KOPT-K1 (cell line): ENCODE measurements around the gene GHDC.
"Not testable (repeated sequence)": the region's sequence is repeated elsewhere in the genome, so short reads cannot be mapped to it uniquely, and the experiment has no call there.

Source experiments
- H3K27ac ChIP-seq: fragments of 200-600 bp; sonication (generic); 2 replicates; pipeline ENCODE4 v1.5.1; 2016; ENCODE audit warnings: antibody characterized with exemption, mild to moderate bottlenecking, low read depth, low read length; ENCODE audit not compliant: poor library complexity, severe bottlenecking
- H3K36me3 ChIP-seq: fragments of 200-600 bp; sonication (generic); 2 replicates; pipeline ENCODE4 v1.5.1; 2017; ENCODE audit warnings: antibody characterized with exemption, mild to moderate bottlenecking, low read length, moderate library complexity; ENCODE audit not compliant: insufficient read depth
- H3K9me3 ChIP-seq: fragments of 200-600 bp; sonication (generic); 2 replicates; pipeline ENCODE4 v1.5.1; 2017; ENCODE audit warnings: antibody characterized with exemption, low read length, mild to moderate bottlenecking; ENCODE audit not compliant: insufficient read depth, poor library complexity, severe bottlenecking

GHDC gene

DNA sequence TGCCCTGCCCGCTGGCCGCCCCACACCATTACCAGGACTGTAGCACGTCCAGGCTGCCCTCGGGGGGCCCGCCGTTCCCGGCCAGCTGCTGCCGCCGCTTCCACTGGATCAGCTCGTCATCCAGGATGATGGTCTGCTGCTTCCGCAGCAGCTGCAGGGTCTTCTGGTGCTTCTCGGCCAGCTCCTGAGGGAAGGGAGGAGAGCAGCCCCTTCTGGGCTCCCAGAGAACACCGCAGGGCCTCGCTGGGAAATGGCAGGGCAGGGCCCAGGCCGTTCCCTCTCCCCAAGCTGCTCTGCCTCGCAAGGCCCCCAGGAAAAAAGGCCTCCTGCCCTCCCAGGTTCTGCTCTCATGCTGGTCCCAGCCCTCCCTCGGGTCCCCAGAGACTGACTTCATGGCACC is 25.0 kb upstream of the GHDC start:
- H3K36me3 ChIP-seq: peaks cover 82% of the 10 kb centered on the region
- not testable (repeated sequence) for H3K9me3 ChIP-seq

DNA sequence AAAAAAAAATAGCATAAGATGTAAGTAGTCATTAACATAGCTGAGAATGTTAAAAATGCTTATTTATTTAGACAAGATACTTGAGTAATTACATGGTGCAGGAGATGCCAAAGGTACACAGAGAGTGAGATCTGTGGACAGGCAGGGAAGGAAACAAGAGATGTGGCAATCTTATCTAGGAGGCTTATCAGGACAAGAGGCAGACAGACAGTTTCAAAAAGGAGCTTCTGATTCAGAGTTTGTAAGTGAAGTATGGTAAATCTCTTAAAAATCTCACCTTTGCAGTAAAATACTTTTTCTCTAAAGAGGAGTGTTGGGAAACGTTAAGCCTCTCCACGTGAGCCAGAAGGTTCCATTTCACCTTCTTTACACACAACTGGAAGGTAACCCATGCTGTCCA is 19.9 kb upstream of the GHDC start:
- Histone ChIP-seq H3K9me3 (no peaks in the 10 kb centered on the region), H3K27ac (no peak overlapping the region), H3K36me3 (peaks cover 94% of the 10 kb centered on the region)

More for the DNA sequence above, 25.0 kb upstream of the GHDC start:
- H3K27ac ChIP-seq: not testable (repeated sequence)

- H3K36me3 ChIP-seq: peaks cover 99% of the 10 kb centered on the region
- H3K27ac ChIP-seq: no peak overlapping the region
- H3K9me3 ChIP-seq: no peaks in the 10 kb centered on the region
Observed at GRCh38 chr17:42212382-42212781, 18.1 kb upstream of the GHDC start.

GRCh38 chr17:42211921-42212341 is 17.6 kb upstream of the GHDC start:
- not testable (repeated sequence) for H3K9me3 ChIP-seq, H3K27ac ChIP-seq
- H3K36me3 ChIP-seq: peaks cover 99% of the 10 kb centered on the region

- no peak overlapping the region for H3K27ac ChIP-seq
- no peaks in the 10 kb centered on the region for H3K9me3 ChIP-seq
- H3K36me3 ChIP-seq: peaks cover 99% of the 10 kb centered on the region
Observed at GRCh38 chr17:42210046-42210445, 15.8 kb upstream of the GHDC start.

DNA sequence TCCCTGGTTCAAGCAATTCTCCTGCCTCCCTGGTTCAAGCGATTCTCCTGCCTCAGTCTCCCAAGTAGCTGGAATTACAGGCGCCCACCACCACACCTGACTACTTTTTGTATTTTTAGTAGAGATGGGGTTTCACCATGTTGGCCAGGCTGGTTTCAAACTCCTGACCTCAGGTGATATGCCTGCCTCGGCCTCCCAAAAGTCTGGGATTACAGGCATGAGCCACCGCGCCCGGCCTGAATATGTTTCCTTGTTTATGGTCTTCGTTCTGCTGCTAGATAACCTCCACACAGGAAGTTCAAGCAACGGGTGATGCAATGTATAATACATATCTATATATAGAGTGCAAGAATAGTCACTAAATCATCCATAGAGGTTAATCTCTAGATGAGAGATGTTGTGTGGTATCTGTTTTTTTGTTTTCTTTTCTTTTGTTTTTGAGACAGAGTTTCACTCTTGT is 11.9 kb upstream of the GHDC start:
- peaks cover 99% of the 10 kb centered on the region for H3K36me3 ChIP-seq
- not testable (repeated sequence) for H3K27ac ChIP-seq, H3K9me3 ChIP-seq

DNA sequence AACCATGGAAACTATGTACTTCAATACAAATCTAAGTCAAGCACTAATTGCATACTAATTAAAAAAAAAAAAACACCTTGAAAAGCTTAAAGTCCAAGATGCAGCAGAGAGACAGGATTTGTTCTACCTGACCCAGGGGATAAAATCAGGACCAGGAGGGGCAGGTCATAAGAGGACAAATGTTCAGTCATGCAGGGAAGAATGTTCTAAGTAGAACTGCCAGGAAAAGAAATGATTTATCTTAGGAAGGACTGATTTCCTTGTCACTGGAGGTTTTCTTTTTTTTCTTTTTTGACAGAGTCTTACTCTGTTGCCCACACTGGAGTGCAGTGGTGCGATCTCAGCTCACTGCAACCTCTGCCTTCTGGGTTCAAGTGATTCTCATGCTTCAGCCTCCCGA is 9.1 kb upstream of the GHDC start:
- Histone ChIP-seq H3K9me3 (no peaks in the 10 kb centered on the region), H3K36me3 (peaks cover 95% of the 10 kb centered on the region), H3K27ac (no peak overlapping the region)

- Histone ChIP-seq H3K9me3 (no peaks in the 10 kb centered on the region), H3K27ac (no peak overlapping the region), H3K36me3 (peaks cover 88% of the 10 kb centered on the region)
Observed at GRCh38 chr17:42202696-42203095, 8.4 kb upstream of the GHDC start.

DNA sequence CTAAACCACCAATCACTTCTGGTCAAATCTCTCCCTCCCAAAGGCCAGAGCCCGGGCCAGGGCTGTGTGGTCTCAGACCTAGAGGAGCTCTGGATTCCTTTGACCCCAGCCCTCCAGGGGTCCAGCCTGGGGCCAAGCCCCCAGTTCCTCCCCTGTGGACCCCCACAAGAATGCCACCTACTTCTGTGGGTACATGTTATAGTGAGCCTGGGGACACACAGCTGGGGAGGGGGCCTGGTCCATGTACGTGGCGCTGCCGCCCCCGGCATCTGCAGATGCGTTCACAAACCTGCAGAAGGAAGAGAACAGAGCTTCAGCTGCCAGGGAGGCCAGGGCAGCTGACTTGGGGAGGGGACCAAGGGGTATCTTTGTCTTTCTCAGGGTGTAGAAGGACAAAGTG is 7.9 kb upstream of the GHDC start:
- Histone ChIP-seq H3K36me3 (peaks cover 83% of the 10 kb centered on the region), H3K9me3 (no peaks in the 10 kb centered on the region), H3K27ac (no peak overlapping the region)

- H3K27ac ChIP-seq: no peak overlapping the region
- no peaks in the 10 kb centered on the region for H3K9me3 ChIP-seq
- peaks cover 75% of the 10 kb centered on the region for H3K36me3 ChIP-seq
Observed at GRCh38 chr17:42201458-42201772, 7.1 kb upstream of the GHDC start.

GRCh38 chr17:42200706-42201457 is 6.6 kb upstream of the GHDC start:
- Histone ChIP-seq H3K36me3 (peaks cover 70% of the 10 kb centered on the region), H3K9me3 (no peaks in the 10 kb centered on the region), H3K27ac (no peak overlapping the region)

DNA sequence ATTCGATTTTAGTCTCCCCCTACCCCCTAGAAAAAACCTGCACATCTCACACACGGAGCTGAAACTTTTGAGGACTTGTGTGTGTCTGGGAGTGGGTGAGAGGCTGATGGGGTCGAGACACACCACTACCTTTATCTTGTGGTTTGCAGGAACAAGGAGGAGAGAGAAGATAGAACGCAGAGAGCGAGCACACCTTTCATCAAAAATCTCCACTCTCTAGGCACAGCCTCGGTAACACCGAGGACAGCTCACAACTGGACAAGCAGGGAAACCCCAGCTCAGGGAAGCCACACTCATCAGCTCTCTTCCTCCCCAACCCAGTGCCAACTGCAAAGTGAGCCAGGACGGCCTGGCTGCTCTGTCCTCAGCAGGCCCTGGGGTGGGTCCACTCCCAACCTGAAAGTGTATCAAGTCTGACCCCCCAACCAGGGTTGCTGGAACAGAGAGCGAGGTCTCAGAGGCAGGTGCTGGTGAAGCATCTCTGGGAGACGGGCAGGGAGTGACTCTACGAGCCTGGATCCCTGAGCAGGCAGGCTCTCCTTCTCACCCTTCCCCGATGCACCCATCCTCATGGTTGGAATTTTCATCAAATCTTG is 5.2 kb upstream of the GHDC start:
- peaks cover 56% of the 10 kb centered on the region for H3K36me3 ChIP-seq

DNA sequence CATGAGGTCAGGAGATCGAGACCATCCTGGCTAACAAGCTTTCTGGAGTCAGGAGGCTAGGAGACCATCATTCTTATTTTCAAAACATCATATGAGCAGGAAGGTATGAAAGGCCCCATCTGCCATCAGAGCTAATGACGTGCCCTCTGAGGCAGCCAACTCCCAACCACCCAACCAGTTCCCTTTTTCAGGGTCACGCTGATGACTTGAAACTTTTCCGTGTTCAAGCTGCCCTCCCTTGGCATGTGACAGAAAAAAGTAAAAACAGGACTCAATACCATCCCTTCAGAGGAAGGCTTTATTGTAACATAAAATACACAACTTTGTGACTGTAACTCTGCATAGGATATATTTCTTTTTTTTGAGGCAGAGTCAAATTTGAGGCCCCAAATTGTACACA is 4.6 kb upstream of the GHDC start:
- peaks cover 50% of the 10 kb centered on the region for H3K36me3 ChIP-seq
- H3K9me3 ChIP-seq: no peaks in the 10 kb centered on the region
- no peak overlapping the region for H3K27ac ChIP-seq

More for the DNA sequence above, 5.2 kb upstream of the GHDC start:
- Histone ChIP-seq H3K9me3 (no peaks in the 10 kb centered on the region), H3K27ac (no peak overlapping the region)

GRCh38 chr17:42197564-42198156 is 3.4 kb upstream of the GHDC start:
- Histone ChIP-seq H3K36me3 (peaks cover 38% of the 10 kb centered on the region), H3K27ac (no peak overlapping the region), H3K9me3 (no peaks in the 10 kb centered on the region)

GRCh38 chr17:42193216-42193968 is 902 bp downstream of the GHDC start:
- no peaks in the 10 kb centered on the region for H3K9me3 ChIP-seq
- H3K27ac ChIP-seq: peak overlapping the region; percentile 75
- no peaks in the 10 kb centered on the region for H3K36me3 ChIP-seq
